Measurements from ENCODE around the gene CHMP6. TPM values are rescaled to one million over a fixed set of nuclear protein-coding genes. Genes with fewer than 3 reads are reported as not detected.

CHMP6 gene
- 10 to 100 TPM; 17.5 to 35.6 (median 23.1) TPM for total RNA-seq

DNA sequence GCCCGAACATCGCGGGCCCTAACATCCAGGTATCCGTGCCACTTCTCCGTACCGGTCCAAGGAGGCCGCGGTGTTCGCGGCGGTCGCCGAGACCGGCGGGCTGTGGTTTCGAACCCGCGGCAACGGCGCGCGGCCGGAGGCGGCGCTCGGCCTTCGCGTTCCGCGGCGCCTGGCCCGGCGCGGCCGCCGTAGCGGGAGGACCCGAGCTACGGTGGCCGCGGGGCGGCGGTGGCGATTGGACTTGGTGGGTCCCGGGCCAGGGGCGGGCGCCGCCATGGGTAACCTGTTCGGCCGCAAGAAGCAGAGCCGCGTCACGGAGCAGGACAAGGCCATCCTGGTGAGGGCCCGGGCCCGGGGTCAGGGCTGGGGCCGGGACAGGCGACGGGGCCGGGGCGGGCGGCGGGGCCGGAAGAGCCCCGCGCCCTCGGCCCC, at the start of gene CHMP6:
Gene CHMP6 (plus strand): TSS at position 197 of the 432 bp plus-strand sequence. CDS start 78 bp downstream, at position 275.
- H3K4me1 ChIP-seq: peaks cover 60% of the 10 kb centered on the region
- WGBS: 0% methylated on average over 21 of the region's 66 CpGs
- peak within 1 kb of the TSS; percentile 75 for H3K27ac ChIP-seq
- H3K27me3 ChIP-seq: no peaks in the 10 kb centered on the region
- TF ChIP-seq POLR2A (IDR thresholded peaks at IDR 0.05): no peak
- TF ChIP-seq POLR2AphosphoS5 (IDR thresholded peaks at IDR 0.05): peak in 1 of 3 donors; percentile 59
- no peak for TF ChIP-seq EP300 (IDR thresholded peaks at IDR 0.05)
- TF ChIP-seq, protein P1, sequence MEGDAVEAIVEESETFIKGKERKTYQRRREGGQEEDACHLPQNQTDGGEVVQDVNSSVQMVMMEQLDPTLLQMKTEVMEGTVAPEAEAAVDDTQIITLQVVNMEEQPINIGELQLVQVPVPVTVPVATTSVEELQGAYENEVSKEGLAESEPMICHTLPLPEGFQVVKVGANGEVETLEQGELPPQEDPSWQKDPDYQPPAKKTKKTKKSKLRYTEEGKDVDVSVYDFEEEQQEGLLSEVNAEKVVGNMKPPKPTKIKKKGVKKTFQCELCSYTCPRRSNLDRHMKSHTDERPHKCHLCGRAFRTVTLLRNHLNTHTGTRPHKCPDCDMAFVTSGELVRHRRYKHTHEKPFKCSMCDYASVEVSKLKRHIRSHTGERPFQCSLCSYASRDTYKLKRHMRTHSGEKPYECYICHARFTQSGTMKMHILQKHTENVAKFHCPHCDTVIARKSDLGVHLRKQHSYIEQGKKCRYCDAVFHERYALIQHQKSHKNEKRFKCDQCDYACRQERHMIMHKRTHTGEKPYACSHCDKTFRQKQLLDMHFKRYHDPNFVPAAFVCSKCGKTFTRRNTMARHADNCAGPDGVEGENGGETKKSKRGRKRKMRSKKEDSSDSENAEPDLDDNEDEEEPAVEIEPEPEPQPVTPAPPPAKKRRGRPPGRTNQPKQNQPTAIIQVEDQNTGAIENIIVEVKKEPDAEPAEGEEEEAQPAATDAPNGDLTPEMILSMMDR (IDR thresholded peaks at IDR 0.05): peak; percentile 24 to 37
- peak; percentile 83 for DNase-seq (ENCODE audit: low spot score in 2 of 2)
- peak within 1 kb of the TSS; percentile 100 for H3K4me3 ChIP-seq
- peaks cover 19% of the 10 kb centered on the region for H3K36me3 ChIP-seq
- no peaks in the 10 kb centered on the region for H3K9me3 ChIP-seq

DNA sequence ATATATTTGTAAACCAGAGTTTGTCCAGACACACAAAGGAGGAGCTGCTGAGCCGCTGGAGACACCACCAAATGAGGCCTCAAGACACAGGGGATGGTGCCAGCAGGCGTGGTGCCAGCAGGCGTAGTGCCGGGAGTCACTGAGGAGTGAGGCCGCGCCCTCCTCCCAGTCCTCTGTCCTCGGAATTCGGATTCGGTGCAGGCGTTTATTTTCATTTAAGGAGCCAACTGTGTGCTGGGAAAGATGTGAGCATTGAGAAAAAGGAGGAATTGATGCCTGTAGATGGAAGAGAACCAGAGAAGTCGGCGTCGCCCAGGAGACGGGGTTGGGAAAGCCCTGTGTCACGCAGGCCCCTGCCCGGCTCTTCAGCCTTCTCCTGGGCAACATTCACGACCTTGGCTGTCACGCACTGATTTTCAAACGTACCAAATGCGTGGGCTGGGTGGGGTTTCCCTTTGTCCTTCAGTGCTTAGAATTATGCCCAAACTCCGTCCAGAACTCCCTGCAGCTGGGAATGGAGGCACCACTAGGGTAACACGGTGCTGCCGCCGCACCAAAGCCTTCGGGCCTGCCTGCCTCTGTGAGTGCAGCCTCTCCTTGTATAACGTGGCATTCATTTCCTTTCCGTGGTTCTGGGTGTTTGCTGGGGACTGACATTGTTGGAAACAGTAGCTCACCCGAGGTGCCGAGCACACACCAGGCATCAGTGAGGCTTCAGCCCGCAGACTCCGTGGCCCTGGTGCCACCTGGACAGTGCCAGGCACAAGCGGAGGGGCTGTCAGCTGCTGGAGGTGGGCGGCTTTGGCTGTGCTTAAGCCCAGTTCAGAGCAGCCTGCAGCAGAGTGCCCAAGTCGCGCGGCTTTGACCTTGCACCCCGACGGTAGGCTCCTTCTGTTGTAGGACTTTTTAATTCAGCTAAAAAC, 49.0 kb upstream of the CHMP6 start:
- Histone ChIP-seq H3K4me1 (peaks cover 23% of the 10 kb centered on the region), H3K4me3 (no peak overlapping the region), H3K27ac (peak overlapping the region; percentile 61), H3K9me3 (no peaks in the 10 kb centered on the region), H3K36me3 (peaks cover 21% of the 10 kb centered on the region), H3K27me3 (no peaks in the 10 kb centered on the region)
- DNase-seq (ENCODE audit: low spot score in 2 of 2): peak; percentile 94 to 95
- 29% methylated on average over 21 of the region's 38 CpGs for WGBS
- no peak for TF ChIP-seq POLR2A (IDR thresholded peaks at IDR 0.05)
- peak in 1 of 3 donors; percentile 25 for TF ChIP-seq POLR2AphosphoS5 (IDR thresholded peaks at IDR 0.05)
- TF ChIP-seq, protein P1 (IDR thresholded peaks at IDR 0.05): no peak
- TF ChIP-seq EP300 (IDR thresholded peaks at IDR 0.05): no peak

DNA sequence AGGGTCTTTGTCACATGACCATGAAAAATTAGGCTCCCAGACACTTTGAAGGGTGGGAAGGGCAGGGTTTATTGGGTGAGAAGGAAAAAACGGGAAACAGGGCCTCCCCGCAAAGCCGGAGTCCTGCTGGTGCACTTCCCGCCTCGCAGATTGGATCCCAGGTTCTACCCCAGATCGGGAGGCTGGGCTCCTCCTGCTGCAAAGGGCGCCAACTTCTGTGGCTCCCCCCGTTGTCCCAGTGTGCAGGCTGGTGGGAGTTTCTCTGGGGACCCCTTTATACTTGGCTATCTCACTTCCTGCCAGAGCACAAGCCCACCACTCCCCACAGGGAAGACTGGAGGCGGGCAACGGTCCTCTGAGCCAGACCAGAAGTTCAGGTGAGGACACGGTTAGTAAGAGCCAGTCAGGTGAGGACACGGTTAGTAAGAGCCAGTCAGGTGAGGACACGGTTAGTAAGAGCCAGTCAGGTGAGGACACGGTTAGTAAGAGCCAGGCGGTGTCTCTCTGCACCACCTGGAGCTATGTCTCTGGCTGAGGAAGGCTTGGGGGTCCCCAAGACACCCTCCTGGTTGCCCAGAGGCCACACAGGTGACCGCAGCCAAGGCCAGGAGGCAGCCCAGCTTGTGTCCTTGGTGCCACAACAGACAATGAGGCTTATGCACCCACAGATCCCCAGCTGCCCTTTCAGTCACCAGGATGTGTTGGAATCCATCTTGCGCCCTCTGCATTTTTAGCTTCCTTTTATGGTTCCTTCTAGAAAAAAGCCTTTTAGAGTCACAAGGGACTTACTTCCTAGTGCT, 48.1 kb upstream of the CHMP6 start:
- Histone ChIP-seq H3K36me3 (peaks cover 29% of the 10 kb centered on the region), H3K27me3 (no peaks in the 10 kb centered on the region), H3K4me3 (no peak overlapping the region), H3K4me1 (peaks cover 23% of the 10 kb centered on the region), H3K9me3 (no peaks in the 10 kb centered on the region), H3K27ac (peak overlapping the region; percentile 61)
- TF ChIP-seq POLR2A (IDR thresholded peaks at IDR 0.05) (no peak), POLR2AphosphoS5 (IDR thresholded peaks at IDR 0.05) (no peak), EP300 (IDR thresholded peaks at IDR 0.05) (no peak)
- TF ChIP-seq, protein P1 (IDR thresholded peaks at IDR 0.05): no peak
- peak in 1 of 2 donors; percentile 50 for DNase-seq (ENCODE audit: low spot score in 2 of 2)
- WGBS: 91% methylated on average over 14 of the region's 17 CpGs

DNA sequence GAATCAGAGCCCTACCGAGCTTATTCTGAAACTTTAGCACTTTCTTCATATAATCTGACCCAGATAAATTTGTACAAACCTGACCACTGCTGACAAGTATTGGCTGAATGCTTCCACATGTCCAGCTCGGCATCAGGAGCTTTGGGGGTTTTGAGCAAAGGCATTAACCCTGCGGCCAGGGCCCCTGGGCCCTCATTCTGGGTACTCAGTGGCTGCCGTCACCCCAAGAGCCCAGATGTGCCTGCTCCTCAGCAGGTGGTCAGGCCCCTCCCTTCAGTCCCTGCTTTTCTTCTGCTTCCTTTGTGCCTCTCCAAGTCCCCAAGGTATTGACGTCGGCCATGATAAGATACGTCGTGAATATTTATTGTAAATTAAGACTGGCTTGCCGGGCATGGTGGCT, 47.3 kb upstream of the CHMP6 start:
- peak in 1 of 2 donors; percentile 28 for DNase-seq (ENCODE audit: low spot score in 2 of 2)
- no peaks in the 10 kb centered on the region for H3K27me3 ChIP-seq
- H3K27ac ChIP-seq: no peak overlapping the region
- peaks cover 36% of the 10 kb centered on the region for H3K36me3 ChIP-seq
- peaks cover 23% of the 10 kb centered on the region for H3K4me1 ChIP-seq
- TF ChIP-seq POLR2AphosphoS5 (IDR thresholded peaks at IDR 0.05) (no peak), POLR2A (IDR thresholded peaks at IDR 0.05) (no peak), EP300 (IDR thresholded peaks at IDR 0.05) (no peak)
- TF ChIP-seq, protein P1 (IDR thresholded peaks at IDR 0.05): no peak
- WGBS: 85% methylated on average over 9 of the region's 9 CpGs
- no peaks in the 10 kb centered on the region for H3K9me3 ChIP-seq
- H3K4me3 ChIP-seq: no peak overlapping the region

All from suprapubic skin (tissue), 4 donors.